Stimulated activated CD4-positive, alpha-beta T cell treated with anti-CD3 and anti-CD28 coated beads, Interleukin-2, amount 100 ng/mL, for 24 hours (primary cell): ENCODE results near the gene SCARB1.

ENCODE experiments used
- DNase-seq, 2 donors: peaks; one replicate each; pipeline ENCODE4 v3.0.0-alpha.2; 2020

Gene SCARB1

GRCh38 chr12:124769881-124770512 is 93.7 kb downstream of the SCARB1 start:
- no peak for DNase-seq

GRCh38 chr12:124769163-124769530 is 94.5 kb downstream of the SCARB1 start:
- no peak for DNase-seq

GRCh38 chr12:124768452-124769162 is 95.1 kb downstream of the SCARB1 start:
- no peak for DNase-seq

- peak; percentile 87 to 89 for DNase-seq
Observed at GRCh38 chr12:124767066-124767821, 96.4 kb downstream of the SCARB1 start.

- DNase-seq, result no peak
Observed at GRCh38 chr12:124766727-124767065, 97.0 kb downstream of the SCARB1 start.

GRCh38 chr12:124765581-124766489 is 97.8 kb downstream of the SCARB1 start:
- no peak for DNase-seq

GRCh38 chr12:124764870-124765580 is 98.6 kb downstream of the SCARB1 start:
- DNase-seq, result no peak

- DNase-seq, result peak; percentile 56 to 63
Observed at GRCh38 chr12:124764451-124764850, 99.2 kb downstream of the SCARB1 start.

GRCh38 chr12:124763594-124763979 is 100.1 kb downstream of the SCARB1 start:
- no peak for DNase-seq

- peak; percentile 22 to 43 for DNase-seq
Observed at GRCh38 chr12:124762791-124763593, 100.7 kb downstream of the SCARB1 start.

GRCh38 chr12:124762384-124762783 is 101.3 kb downstream of the SCARB1 start:
- no peak for DNase-seq

GRCh38 chr12:124761871-124762270 is 101.8 kb downstream of the SCARB1 start:
- peak; percentile 44 to 71 for DNase-seq

GRCh38 chr12:124761056-124761455 is 102.6 kb downstream of the SCARB1 start:
- no peak for DNase-seq

GRCh38 chr12:124760560-124760959 is 103.1 kb downstream of the SCARB1 start:
- no peak for DNase-seq

GRCh38 chr12:124759841-124760503 is 103.7 kb downstream of the SCARB1 start:
- no peak for DNase-seq

GRCh38 chr12:124758266-124759220 is 105.1 kb downstream of the SCARB1 start:
- no peak for DNase-seq

GRCh38 chr12:124757329-124757728 is 106.3 kb downstream of the SCARB1 start:
- DNase-seq, result no peak

GRCh38 chr12:124756760-124757159 is 106.9 kb downstream of the SCARB1 start:
- no peak for DNase-seq

- no peak for DNase-seq
Observed at GRCh38 chr12:124756166-124756565, 107.5 kb downstream of the SCARB1 start.

- no peak for DNase-seq
Observed at GRCh38 chr12:124755801-124756148, 107.9 kb downstream of the SCARB1 start.
